Ramos (cell line): ENCODE results near the gene NODAL.

Experiments
- in situ Hi-C: fragments of 300-500 bp; cut with MboI; formaldehyde crosslinking; loops from one replicate; pipeline ENCODE4 v1.14.3; 2022; ENCODE audit warnings: low sequenced_read_pairs; ENCODE audit not compliant: unreplicated experiment

Gene NODAL

GRCh38 chr10:70441161-70441894, at the start of gene NODAL:
Gene NODAL, minus strand, starts transcription at chr10:70441681. Its CDS starts 14 bp downstream, at chr10:70441667.
- in situ Hi-C loops: loop anchor here (10.0 kb wide), 1 partner anchor 443 kb away; the partner anchor contains the start of gene PCBD1

DNA sequence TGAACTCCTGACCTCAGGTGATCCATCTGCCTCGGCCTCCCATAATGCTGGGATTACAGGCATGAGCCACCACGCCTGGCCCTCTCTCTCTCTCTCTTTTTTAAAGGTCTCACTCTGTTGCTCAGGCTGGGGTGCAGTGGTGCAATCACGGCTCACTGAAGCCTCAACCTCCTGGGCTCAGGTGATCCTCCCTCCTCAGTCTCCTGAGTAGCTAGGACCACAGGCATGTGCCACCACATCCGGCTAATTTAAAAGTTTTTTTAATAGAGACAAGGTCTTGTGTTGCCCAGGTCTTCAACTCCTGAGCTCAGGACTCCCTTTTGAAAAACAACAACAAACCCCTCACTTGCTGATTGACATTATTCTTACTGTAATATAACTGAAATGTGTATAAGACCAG, 48.7 kb upstream of the NODAL start:
- in situ Hi-C loops: loop anchor here (25.0 kb wide), 1 partner anchor 1247 kb away; no protein-coding TSS in a partner anchor

DNA sequence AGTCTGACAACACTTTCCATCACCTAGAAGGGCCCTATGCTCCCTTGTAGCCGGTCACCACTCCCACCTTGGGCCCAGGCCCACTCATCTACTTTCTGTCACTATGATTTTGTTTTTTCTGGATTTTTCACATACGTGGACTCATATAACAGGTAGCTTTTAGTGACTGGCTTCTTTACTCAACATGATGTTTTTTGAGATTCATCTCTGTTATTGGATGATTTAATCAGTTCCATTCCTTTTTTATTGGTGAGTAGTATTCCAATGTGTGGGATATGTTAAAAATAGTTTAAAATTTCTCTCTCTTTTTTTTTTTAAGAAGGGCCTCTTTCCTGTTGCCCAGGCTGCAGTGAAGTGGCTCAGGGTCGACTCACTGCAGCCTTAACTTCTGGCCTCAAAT, 46.3 kb upstream of the NODAL start:
- in situ Hi-C loops: loop anchor here (25.0 kb wide), 1 partner anchor 1249 kb away; no protein-coding TSS in a partner anchor

- in situ Hi-C loops: loop anchor here (25.0 kb wide), 1 partner anchor 1253 kb away; no protein-coding TSS in a partner anchor
Observed at GRCh38 chr10:70483872-70484271, 42.4 kb upstream of the NODAL start.

GRCh38 chr10:70482982-70483760, 41.7 kb upstream of the NODAL start:
- in situ Hi-C loops: loop anchor here (25.0 kb wide), 1 partner anchor 1254 kb away; no protein-coding TSS in a partner anchor

- in situ Hi-C loops: loop anchor here (25.0 kb wide), 1 partner anchor 1255 kb away; no protein-coding TSS in a partner anchor
Observed at GRCh38 chr10:70481831-70482530, 40.5 kb upstream of the NODAL start.

GRCh38 chr10:70481105-70481504, 39.6 kb upstream of the NODAL start:
- in situ Hi-C loops: loop anchor here (25.0 kb wide), 1 partner anchor 1256 kb away; no protein-coding TSS in a partner anchor

DNA sequence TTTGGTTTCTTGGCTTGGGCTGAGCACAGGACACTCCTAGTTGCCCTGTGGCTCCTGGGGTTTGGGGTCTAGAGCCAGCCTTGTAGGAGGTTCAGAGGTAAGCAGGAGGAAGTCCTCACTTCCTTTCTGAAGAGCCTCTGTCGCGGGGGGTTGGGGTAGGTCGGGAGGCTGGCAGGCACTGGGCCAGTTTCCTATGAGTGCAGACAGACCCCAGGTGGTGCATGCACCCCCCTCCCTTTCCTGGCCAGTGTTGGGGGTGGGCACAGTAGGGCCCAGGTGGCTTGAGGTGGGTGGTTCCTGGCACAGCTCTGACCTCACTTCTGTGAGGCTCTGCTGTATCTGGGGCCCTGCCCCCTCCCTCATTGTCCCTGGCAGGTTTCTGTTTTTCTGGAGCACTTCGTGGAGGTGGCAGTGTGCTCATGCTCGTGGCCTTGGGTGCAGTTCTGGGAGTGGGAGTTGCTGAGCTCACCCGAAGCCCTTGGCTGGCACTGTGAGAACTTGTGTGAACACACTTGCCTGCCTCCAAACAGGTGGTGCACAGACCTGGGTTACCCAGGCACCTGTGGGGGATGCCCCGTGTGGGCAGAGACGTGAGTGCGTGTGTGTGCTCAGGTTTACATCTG, 38.9 kb upstream of the NODAL start:
- in situ Hi-C loops: loop anchor here (25.0 kb wide), 1 partner anchor 1257 kb away; no protein-coding TSS in a partner anchor

DNA sequence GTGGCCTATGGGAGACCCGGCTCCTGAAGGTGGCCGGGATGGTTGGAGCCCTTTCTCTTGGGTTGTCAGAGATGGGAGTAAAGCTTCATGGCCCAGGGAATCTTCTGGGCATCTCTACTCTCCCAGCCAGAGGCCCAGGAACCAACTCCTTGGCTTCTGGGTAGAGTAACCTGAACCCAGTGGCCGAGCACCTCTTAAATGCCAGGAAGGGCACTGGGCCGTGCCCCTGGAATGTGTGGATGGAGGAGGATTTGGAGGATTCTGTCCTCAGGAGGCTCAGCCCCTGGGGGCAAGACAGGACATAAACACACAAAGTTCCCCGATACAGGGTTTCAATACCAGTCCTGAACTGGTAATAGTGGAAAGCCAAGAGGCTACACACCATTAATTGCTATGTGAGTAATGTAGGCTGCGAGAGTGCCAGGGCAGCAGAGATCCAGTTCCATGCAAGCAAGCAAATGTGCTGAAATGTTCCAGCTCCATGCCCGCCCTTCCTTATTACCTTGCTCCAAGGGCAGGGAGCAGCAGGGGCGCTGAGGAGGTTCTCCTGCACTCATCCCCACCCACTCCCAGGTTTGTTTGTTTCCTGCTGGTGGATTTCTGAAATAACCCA, 38.3 kb upstream of the NODAL start:
- in situ Hi-C loops: loop anchor here (10.0 to 25.0 kb wide), 2 partner anchors 45 to 1258 kb away; no protein-coding TSS in a partner anchor

DNA sequence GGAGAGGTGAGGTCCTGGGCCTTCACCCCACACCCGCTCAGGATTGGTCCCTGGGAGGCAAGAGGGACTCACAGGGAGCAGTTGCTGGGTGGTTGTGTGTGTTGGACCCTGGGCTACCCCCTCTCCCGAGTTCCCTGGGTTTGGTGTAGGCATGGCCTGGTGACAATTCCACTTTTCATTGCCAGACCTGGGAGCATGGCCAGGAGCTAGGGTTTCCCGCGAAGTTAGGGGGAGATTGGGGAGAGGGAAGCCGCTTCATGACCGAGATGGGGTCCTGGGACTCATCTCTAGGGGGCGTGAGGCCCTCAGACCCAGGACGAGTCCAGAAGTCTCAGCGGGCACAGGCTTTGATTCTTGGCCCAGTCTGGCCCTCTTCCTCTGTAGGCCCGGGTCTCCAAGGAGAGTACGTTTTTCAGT, 37.7 kb upstream of the NODAL start:
- in situ Hi-C loops: loop anchor here (10.0 to 25.0 kb wide), 2 partner anchors 46 to 1258 kb away; no protein-coding TSS in a partner anchor

- in situ Hi-C loops: loop anchor here (10.0 to 25.0 kb wide), 2 partner anchors 46 to 1259 kb away; no protein-coding TSS in a partner anchor
Observed at GRCh38 chr10:70478191-70479164, 37.0 kb upstream of the NODAL start, which contains the start of gene PALD1. Gene PALD1, plus strand, starts transcription at chr10:70478767. Its CDS starts 47,185 bp downstream, at chr10:70525952.

DNA sequence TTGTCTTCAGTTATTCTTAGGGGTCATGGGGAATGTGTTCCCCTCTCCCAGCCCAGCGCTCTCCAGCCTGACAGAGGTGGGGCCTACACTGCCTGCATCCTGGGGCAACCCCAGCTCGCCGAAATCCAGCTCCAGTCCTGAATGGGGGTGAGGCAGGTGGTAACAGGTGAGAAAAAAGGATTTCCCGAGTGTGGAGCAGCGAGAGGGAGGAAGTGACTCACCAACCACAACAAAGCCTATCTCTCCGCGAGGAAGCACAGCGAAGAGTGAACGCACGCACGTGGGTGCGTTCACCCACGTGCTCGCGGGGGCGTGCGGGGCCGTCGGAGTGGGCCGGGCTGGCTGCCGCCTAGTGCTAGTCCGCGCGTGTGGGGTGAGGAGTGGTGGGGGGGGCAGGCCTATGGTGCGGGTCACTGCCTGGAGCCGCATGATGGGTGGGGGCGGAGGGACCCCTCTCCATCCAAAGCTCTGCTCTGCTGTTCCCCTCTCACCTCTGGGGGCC, 36.2 kb upstream of the NODAL start:
- in situ Hi-C loops: loop anchor here (10.0 to 25.0 kb wide), 2 partner anchors 47 to 1260 kb away; no protein-coding TSS in a partner anchor

GRCh38 chr10:70476249-70477035, 35.0 kb upstream of the NODAL start:
- in situ Hi-C loops: loop anchor here (10.0 to 25.0 kb wide), 2 partner anchors 48 to 1261 kb away; no protein-coding TSS in a partner anchor

GRCh38 chr10:70475661-70476060, 34.2 kb upstream of the NODAL start:
- in situ Hi-C loops: loop anchor here (10.0 to 25.0 kb wide), 2 partner anchors 49 to 1262 kb away; no protein-coding TSS in a partner anchor

GRCh38 chr10:70474780-70475179, 33.3 kb upstream of the NODAL start:
- in situ Hi-C loops: loop anchor here (10.0 to 25.0 kb wide), 2 partner anchors 50 to 1263 kb away; no protein-coding TSS in a partner anchor

DNA sequence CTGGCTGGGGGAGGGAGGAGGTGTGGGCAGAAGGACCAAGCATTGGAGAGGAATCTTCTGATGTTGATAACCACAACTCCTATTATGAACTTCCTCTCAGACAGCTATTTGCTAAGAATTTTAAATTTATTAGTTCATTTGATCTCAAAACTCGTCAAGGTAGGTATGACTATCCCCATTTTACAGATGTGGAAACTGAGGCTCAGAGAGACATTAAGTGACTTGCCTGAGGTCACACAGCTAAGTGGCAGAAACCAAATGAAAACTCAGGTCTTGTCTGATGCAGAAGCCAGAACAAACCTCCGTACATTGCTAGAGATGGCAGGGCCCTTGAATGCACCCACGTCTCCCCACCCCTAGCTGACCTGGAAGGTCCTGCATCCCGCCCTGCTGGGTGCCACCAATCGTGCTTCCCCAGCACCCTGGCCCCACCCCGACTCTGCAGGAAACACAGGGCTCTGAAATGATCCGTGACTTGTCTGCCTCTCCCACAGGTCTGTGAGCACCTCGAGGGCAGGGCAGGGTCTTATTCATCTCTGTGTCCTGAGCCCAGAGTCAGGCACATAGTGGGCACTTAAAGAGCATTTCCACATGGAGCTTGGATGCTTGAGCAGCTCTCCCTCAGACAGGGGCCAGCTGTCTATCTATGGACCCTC, 31.4 kb upstream of the NODAL start:
- in situ Hi-C loops: loop anchor here (10.0 kb wide), 1 partner anchor 52 kb away; no protein-coding TSS in a partner anchor
